HG03432 (cell line): ENCODE results near the gene COLGALT1.
"Not testable (repeated sequence)": the region's sequence is repeated elsewhere in the genome, so short reads cannot be mapped to it uniquely, and the experiment has no call there.

Experiments
- ATAC-seq: cut with Tn5 transposase; IDR thresholded peaks from one replicate; pipeline ENCODE4 v1.9.1; 2021; ENCODE audit warnings: mild to moderate bottlenecking, moderate library complexity; ENCODE audit not compliant: unreplicated experiment

Gene COLGALT1

DNA sequence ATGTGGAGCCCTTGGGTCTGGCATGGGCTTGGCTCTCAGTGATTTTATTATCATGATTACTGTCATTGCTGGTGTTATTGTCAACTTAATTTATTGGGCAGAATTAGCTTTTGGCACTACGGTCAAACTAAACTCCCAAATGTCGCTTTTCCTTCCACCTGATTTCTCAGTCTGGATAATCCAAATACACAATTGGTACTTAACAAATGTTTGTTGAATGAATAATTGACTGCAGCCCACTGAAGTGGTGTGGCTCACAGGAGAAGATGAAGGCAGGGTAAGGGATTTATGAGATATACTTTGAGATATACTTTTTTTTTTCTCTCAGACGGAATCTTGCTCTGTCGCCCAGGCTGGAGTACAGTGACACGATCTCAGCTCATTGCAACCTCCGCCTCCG lies 1.5 kb downstream of the COLGALT1 start:
- no peak for ATAC-seq

DNA sequence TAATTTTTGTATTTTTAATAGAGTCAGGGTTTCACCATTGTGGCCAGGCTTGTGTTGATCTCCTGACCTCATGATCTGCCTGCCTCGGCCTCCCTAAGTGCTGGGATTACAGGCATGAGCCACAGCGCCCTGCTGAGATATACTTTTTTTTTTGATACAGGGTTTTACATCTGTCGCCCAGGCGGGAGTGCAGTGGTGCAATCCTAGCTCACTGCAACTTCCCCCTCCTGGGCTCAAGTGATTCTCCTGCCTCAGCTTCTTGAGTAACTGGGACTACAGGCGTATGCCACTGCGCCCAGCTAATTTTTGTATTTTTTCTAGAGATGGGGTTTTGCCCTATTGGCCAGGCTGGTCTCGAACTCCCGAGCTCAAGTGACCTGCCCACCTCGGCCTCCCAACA lies 2.0 kb downstream of the COLGALT1 start:
- ATAC-seq: no peak

- ATAC-seq: no peak
These were observed 4.8 kb downstream of the COLGALT1 start for GRCh38 chr19:17560205-17560595.

DNA sequence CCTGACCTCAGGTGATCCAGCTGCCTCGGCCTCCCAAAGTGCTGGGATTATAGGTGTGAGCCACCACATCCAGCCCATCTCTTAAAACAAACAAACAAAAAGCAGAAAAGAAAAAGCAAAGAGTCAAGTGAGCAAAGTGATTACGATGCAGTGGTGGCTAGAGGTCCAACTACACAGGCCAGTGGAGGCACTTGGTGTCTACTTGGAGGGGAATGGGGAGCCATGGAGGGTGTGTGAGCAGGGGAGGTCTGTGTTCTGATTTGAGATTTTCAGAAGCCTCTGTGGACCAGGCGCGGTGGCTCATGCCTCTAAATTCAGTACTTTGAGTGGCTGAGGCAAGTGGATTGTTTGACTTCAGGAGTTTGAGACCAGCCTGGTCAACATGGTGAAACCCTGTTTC lies 6.6 kb downstream of the COLGALT1 start:
- no peak for ATAC-seq

DNA sequence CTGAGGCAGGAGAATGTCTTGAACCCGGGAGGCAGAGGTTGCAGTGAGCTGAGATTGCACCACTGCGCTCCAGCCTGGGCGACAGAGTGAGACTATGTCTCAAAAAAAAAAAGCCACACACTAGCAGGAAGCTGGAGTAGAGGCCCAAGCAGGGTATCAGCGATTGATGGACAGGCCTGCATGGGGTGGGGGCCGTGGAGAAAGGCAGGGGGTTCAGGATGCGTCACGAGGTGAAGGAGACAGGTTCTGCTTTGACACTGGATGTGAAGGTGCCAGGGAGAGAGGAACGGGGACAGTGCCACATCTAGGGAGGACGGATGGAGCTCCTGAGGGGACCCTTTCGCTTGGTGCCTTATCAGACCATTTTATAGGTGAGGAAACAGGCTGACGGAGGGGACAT lies 7.1 kb downstream of the COLGALT1 start:
- no peak for ATAC-seq

DNA sequence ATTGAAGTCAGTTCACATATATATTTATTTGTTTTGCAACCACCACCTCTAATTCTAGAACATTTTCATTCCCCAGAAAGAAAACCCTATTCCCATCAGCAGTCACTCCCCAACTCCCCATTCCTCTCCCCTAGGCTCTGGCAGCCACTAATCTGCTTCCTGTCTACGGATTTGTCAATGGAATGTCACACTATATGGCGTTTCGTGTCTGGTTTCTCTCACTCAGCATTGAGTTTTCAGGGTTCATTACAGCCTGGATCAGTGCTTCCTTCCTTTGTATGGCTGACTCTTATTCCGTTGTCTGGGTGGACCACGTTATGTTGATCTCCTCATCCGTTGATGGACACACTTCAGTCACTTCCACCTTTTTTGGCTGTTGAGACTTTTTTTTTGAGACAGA lies 9.3 kb downstream of the COLGALT1 start:
- no peak for ATAC-seq

DNA sequence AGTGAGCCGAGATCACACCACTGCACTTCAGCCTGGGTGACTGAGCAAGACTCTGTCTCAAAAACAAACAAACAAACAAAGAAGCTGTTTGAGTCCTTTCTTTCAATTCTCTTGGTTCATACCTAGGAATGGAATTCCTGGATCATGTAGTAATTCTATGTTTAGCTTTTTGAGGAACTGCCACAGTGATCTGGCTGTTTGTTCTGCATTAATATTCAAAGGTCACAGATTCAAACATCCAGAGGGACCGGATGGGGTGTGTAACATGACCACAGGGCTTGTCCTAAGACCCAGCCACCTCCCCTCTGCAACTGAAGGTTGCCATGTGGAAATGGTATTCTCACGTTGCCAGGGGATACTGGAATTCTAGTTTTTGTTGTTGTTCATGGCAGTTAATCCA lies 10.2 kb downstream of the COLGALT1 start:
- no peak for ATAC-seq

- ATAC-seq: no peak
These were observed 12.5 kb downstream of the COLGALT1 start for GRCh38 chr19:17567940-17568339.

DNA sequence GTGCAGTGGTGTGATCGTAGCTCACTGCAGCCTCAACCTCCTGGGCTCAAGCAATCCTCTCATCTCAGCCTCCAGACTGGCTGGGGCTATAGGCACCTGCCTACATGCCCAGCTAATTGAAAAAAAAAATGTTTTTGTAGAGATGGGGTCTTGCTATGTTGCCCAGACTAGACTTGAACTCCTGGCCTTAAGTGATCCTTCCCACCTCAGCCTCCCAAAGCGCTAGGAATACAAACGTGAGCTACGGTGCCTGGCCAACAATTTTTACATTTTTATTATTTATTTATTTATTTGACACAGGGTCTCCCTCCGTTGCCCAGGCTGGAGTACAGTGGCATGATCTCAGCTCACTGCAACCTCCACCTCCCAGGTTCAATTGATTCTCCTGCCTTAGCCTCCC lies 14.8 kb downstream of the COLGALT1 start:
- not testable (repeated sequence) for ATAC-seq

DNA sequence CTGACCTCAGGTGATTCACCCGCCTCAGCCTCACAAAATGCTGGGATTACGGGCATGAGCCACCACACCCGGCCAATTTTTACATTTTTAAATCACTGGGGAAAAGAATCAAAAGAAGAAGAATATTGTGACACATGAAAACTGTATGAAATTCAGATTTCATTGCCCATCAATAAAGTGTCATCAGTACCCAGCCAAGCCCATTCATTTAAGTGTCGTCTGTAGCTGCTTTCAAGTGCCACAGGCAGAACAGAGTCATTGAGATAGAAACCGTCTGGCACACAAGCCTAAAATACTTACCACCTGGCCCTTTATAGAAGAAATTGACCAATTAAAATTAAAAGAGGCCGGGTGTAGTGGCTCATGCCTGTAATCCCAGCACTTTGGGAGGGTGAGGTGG lies 15.3 kb downstream of the COLGALT1 start:
- no peak for ATAC-seq

GRCh38 chr19:17572638-17573037 lies 17.2 kb downstream of the COLGALT1 start:
- no peak for ATAC-seq

- no peak for ATAC-seq
These were observed 20.7 kb downstream of the COLGALT1 start for GRCh38 chr19:17575871-17576757.

DNA sequence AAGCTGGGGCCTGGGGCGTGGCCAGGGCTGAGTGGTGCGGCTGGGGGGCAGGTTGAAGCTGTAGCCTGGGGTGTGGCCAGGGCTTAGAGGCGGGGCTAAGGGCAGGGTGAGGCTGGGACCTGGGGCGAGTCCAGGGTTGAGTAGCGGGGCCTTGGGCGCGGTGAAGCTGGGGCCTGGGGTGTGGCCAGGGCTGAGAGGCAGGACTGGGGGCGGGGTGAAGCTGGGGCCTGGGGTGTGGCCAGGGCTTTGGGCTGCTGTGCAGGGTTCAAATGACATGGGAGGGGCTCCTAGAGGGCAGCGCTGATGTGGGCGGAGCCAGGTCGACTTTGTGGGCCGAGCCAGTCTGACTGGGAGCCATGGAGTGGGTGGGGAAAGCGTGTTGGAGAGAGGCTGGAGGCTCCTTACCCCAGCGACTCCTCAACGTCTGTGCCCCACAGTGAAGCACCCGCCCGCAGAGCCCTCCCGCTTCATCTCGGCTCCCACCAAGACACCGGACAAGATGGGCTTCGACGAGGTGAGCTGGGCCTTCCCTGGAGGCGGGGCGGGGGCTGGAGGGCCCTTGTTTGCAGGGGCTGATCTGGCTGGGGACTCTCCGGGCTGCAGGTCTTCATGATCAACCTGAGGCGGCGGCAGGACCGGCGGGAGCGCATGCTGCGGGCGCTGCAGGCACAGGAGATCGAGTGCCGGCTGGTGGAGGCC lies 21.5 kb downstream of the COLGALT1 start:
- no peak for ATAC-seq

DNA sequence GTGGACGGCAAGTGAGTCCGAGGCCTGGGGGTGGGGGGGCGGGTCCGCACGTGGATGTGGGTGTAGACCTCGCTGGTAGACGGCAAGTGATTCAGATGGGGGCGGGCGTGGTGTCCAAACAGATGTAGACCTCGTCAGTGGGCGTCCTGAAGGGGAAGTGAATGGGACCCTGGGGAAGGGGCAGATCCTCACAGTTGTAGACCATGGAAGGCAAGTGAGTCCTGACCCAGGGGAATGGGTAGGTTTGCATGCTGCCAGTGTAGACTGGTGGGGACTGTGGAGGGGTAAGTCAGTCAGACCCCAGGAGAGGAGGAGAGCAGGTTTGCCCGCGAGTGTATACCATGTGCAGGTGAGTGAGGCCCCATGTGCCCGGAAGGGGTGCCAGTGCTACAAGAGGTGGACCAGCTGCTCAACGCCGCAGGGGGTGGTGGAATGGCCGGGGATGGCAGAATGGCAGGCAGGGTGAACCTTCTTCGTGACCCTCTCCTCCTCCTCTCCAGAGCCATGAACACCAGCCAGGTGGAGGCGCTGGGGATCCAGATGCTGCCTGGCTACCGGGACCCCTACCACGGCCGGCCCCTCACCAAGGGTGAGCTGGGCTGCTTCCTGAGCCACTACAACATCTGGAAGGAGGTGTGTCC lies 22.1 kb downstream of the COLGALT1 start:
- ATAC-seq: no peak

DNA sequence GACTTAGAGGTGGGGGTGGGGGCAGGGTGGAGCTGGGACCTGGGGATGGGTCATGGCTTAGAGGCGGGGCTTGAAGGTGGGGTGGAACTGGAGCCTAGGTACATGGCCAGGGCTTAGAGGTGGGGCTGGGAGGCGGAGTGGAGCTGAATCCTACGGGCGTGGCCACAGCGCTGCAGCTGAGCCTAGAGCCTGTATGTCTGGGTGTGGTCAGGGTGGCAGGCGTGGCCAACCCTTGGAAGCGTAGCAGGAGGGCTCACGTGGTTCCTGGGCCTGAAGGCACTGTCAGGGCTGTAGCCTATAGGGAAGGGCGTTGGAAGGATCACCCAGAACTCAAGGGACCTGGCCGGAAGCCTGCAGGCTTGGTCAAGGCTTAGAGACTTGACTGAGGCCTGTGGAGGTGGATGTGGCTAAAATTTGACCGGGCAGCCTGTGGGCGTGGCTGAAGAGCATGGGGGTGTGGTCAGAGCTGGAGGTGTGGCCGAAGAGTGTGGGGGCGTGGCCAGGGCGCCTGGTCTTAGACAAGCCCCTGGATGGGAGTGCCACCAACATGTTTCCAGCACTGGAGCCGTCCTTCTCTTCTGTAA lies 24.3 kb downstream of the COLGALT1 start:
- no peak for ATAC-seq

DNA sequence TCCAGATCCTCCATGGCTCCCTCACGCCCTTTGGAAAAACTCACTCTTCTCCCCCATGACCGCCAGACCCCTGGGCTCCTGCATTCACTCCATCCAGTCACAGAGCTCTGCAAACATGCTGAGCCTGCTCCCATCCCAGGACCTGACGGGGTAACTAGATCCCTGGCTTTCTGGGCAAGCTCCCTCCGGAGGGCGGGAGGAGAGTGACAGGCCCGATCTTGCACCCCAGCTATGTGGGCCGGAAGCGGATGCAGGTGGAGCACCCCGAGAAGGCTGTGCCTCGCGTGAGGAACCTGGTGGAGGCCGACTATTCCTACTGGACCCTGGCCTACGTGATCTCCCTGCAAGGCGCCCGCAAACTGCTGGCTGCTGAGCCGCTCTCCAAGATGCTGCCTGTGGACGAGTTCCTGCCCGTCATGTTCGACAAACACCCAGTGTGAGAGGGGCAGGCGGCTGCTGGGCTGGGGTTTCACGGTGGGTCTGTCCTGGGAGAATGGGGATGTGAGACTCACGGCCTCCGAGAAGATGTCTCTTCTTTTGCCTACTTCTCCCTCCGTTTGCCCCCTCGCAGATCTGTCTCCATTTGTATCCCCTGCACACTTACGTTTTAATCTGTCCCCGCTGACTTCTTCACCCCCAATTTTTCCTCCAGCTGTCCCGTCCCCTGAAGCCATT lies 25.2 kb downstream of the COLGALT1 start:
- no peak for ATAC-seq

DNA sequence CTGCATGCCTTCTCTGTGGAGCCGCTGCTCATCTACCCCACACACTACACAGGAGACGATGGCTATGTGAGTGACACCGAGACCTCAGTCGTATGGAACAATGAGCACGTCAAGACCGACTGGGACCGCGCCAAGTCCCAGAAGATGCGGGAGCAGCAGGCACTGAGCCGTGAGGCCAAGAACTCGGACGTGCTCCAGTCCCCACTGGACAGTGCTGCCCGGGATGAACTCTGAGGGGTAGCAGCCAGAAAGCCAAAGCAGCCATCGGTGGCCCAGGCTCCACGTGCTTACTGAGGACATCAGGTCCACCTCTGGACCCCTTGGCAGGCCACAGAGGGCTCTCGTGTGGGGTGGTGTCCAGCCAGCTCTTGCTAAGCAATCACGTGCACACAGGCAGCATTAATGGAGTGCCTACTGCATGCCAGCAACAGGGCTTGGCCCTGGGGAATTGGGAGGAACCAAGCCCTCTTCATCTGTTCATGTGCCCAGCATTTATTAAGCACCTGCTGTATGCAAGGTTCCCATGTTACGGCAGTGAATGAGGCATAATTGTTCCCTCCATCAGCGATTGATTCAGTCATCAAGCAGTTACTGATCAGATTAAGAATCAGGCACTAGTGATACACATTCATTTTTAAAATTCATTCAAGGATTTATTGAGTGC lies 25.9 kb downstream of the COLGALT1 start:
- ATAC-seq: no peak

GRCh38 chr19:17582613-17583012 lies 27.2 kb downstream of the COLGALT1 start:
- no peak for ATAC-seq

- ATAC-seq: no peak
These were observed 28.7 kb downstream of the COLGALT1 start for GRCh38 chr19:17584132-17584531.

DNA sequence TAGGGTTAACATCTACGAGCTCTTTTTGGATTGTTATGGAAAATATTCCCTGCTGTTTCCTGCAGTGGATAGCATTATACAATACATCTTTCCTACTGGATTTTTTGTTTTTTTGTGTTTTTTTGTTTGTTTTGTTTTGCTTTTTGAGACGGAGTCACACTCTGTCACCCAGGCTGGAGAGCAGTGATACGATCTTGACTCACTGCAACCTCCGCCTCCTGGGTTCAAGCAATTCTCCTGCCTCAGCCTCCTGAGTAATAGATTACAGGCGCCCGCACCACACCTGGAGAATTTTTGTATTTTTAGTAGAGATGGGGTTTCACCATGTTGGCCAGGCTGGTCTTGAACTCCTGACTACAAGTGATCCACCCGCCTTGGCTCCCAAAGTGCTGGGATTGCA lies 29.9 kb downstream of the COLGALT1 start:
- ATAC-seq: not testable (repeated sequence)
